ENCODE results near the gene EXOC3. TPM values are rescaled to one million over a fixed set of nuclear protein-coding genes. Genes with fewer than 3 reads are reported as not detected.
A peak's percentile ranks its signal among the peaks of the same experiment; 100 is the strongest.

Gene EXOC3
- total and polyA plus RNA-seq, 10 of the 15 experiments (the other 5 are each of a cell fraction or from before 2014, with no cell fraction given) = 1.6 to 53.0 (median 27.9) TPM

- no peak overlapping the region for H3K27ac ChIP-seq (ENCODE audit: control insufficient read depth, insufficient read depth)
- intact Hi-C loops (cut with micrococcal nuclease; ENCODE audit: unreplicated experiment) = no loop called here
- peaks cover 18 to 34% of the 10 kb centered on the region in 2 experiments for H3K36me3 ChIP-seq (ENCODE audit: control insufficient read depth in 2 of 2, insufficient read depth in 2 of 2, low read length in 1 of 2)
- H3K4me3 ChIP-seq = no peak overlapping the region
- peaks cover 5% of the 10 kb centered on the region for H3K4me1 ChIP-seq (ENCODE audit: control insufficient read depth, insufficient read depth, low read length)
- DNase-seq (ENCODE audit: low read depth, low spot score) (no peak), ATAC-seq (peak; percentile 61), FAIRE-seq (peak; percentile 92)
- ChIA-PET RAD21 (ENCODE audit: unreplicated experiment) (interaction anchor here (0.9 to 2.6 kb wide), 9 partner anchors 12 to 456 kb away, joined by 3 to 30 read pairs (median 5); partner anchors contain the start of genes AHRR, BRD9 and TRIP13), SMC1A (ENCODE audit: uncharacterized antibody, unreplicated experiment) (interaction anchor here (0.6 to 2.3 kb wide), 16 partner anchors 8 to 454 kb away, joined by 3 to 15 read pairs (median 4); no protein-coding TSS in a partner anchor), POLR2A (interaction anchor here (0.7 to 1.5 kb wide), 7 partner anchors 10 to 227 kb away, joined by 3 to 9 read pairs (median 4); no protein-coding TSS in a partner anchor), CTCF (interaction anchor here (0.6 to 4.5 kb wide), 29 partner anchors 8 to 895 kb away, joined by 3 to 46 read pairs (median 4); partner anchors contain the start of gene AHRR)
- WGBS (ENCODE audit: insufficient coverage, insufficient replicate concordance, low lambda C conversion rate, missing lambda C conversion rate) = 54% methylated on average over 7 of the region's 7 CpGs
- H3K27me3 ChIP-seq (replicated peaks in 1 of 2; ENCODE audit: control insufficient read depth in 2 of 2, insufficient read depth in 2 of 2, low read length in 1 of 2) = no peaks in the 10 kb centered on the region
- no TSS peak for BruUV-seq (replicated peaks)
- TF ChIP-seq ELK1 (IDR thresholded peaks at IDR 0.05; ENCODE audit: low read depth, low read length) (no peak), WRNIP1 (IDR thresholded peaks at IDR 0.05; ENCODE audit: borderline replicate concordance, low read depth, low read length) (no peak), CTCF (IDR thresholded peaks at IDR 0.05 in 2 of 3, conservative IDR thresholded peaks at IDR 0.05 in 1 of 3; ENCODE audit: control insufficient read depth in 2 of 3, extremely low read depth in 1 of 3, insufficient read depth in 1 of 3, low read depth in 3 of 3, low read length in 3 of 3) (peak; percentile 64 to 73 (median 66)), SMC3 (IDR thresholded peaks at IDR 0.05; ENCODE audit: borderline replicate concordance, low read length) (peak; percentile 66; the same call in 1 of the 2 replicates), BCL3 (IDR thresholded peaks at IDR 0.05; ENCODE audit: borderline replicate concordance, insufficient read depth, low read depth, low read length, poor library complexity, severe bottlenecking) (no peak), JUNB (IDR thresholded peaks at IDR 0.05) (no peak), RAD21 (IDR thresholded peaks at IDR 0.05; ENCODE audit: insufficient read depth, low read depth, low read length) (peak; percentile 55), HDAC6 (IDR thresholded peaks at IDR 0.05; ENCODE audit: unreplicated experiment) (no peak), SMARCA5 (IDR thresholded peaks at IDR 0.05) (no peak)
- no peak overlapping the region for H3K9ac ChIP-seq (ENCODE audit: control insufficient read depth, insufficient read depth, low read length)
- peaks cover 9% of the 10 kb centered on the region; the same call in 2 of the 3 replicates for H3K9me3 ChIP-seq (replicated peaks; ENCODE audit: control insufficient read depth, insufficient read depth, low read length)
- in situ Hi-C loops (cut with MboI) = no loop called here
- H2AFZ ChIP-seq (ENCODE audit: control insufficient read depth, low read depth, low read length) = no peak overlapping the region
- H3K4me2 ChIP-seq (ENCODE audit: control insufficient read depth, insufficient read depth) = no peak overlapping the region
- peaks cover 31% of the 10 kb centered on the region for H3K79me2 ChIP-seq (ENCODE audit: control insufficient read depth, insufficient read depth, low read length)
- H4K20me1 ChIP-seq (ENCODE audit: control insufficient read depth, insufficient read depth) = no peaks in the 10 kb centered on the region
Observed at GRCh38 chr5:446883-447263, 3.9 kb downstream of the EXOC3 start.
